Measurements from ENCODE around the gene VMA21. TPM values are rescaled to one million over a fixed set of nuclear protein-coding genes. Genes with fewer than 3 reads are reported as not detected.
A peak's percentile ranks its signal among the peaks of the same experiment; 100 is the strongest.

The VMA21 gene
- total RNA-seq, 1 experiment from 2014 or later = 117 TPM

DNA sequence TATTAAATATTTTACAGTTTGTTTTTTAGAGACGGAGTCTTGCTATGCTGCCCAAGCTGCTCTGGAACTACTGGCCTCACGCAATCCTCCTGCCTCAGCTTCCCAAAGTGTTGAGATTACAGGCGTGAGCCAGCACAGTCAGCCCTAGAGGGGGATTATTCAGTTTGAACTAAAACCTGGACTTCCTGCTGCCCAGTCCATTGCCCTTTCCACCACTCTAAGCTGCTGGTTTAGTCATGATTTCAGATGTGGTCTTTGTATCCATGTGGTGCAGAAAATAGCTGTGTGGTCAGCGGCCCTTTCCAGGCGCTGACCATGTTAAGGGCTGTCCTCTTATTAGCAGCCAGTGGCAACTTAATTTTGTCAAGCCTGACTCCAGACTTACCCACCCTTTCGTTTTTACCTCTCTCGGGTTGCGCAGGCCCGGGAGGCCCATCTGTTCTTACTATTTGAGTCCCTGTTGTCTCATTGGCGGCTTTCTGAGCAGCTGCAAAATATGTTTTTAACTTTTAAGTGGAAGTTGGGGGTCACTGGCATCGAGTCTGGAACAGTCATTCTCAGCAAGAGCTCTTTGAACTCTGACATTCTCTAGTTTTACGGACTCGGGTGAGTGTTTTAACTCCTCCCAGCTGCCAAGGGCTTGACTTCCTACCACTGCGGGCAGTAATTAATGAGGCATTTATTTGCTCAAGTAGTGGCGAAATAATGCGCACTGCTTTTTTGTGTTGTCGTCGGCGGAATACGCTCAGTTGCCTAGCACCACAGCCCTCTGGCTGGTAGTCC lies 773 bp upstream of the VMA21 start:
- TF ChIP-seq, protein P1, sequence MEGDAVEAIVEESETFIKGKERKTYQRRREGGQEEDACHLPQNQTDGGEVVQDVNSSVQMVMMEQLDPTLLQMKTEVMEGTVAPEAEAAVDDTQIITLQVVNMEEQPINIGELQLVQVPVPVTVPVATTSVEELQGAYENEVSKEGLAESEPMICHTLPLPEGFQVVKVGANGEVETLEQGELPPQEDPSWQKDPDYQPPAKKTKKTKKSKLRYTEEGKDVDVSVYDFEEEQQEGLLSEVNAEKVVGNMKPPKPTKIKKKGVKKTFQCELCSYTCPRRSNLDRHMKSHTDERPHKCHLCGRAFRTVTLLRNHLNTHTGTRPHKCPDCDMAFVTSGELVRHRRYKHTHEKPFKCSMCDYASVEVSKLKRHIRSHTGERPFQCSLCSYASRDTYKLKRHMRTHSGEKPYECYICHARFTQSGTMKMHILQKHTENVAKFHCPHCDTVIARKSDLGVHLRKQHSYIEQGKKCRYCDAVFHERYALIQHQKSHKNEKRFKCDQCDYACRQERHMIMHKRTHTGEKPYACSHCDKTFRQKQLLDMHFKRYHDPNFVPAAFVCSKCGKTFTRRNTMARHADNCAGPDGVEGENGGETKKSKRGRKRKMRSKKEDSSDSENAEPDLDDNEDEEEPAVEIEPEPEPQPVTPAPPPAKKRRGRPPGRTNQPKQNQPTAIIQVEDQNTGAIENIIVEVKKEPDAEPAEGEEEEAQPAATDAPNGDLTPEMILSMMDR (IDR thresholded peaks at IDR 0.05) = no peak
- TF ChIP-seq, protein P2, sequence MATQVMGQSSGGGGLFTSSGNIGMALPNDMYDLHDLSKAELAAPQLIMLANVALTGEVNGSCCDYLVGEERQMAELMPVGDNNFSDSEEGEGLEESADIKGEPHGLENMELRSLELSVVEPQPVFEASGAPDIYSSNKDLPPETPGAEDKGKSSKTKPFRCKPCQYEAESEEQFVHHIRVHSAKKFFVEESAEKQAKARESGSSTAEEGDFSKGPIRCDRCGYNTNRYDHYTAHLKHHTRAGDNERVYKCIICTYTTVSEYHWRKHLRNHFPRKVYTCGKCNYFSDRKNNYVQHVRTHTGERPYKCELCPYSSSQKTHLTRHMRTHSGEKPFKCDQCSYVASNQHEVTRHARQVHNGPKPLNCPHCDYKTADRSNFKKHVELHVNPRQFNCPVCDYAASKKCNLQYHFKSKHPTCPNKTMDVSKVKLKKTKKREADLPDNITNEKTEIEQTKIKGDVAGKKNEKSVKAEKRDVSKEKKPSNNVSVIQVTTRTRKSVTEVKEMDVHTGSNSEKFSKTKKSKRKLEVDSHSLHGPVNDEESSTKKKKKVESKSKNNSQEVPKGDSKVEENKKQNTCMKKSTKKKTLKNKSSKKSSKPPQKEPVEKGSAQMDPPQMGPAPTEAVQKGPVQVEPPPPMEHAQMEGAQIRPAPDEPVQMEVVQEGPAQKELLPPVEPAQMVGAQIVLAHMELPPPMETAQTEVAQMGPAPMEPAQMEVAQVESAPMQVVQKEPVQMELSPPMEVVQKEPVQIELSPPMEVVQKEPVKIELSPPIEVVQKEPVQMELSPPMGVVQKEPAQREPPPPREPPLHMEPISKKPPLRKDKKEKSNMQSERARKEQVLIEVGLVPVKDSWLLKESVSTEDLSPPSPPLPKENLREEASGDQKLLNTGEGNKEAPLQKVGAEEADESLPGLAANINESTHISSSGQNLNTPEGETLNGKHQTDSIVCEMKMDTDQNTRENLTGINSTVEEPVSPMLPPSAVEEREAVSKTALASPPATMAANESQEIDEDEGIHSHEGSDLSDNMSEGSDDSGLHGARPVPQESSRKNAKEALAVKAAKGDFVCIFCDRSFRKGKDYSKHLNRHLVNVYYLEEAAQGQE (IDR thresholded peaks at IDR 0.05; ENCODE audit: insufficient read depth in 1 of 2, low read depth in 2 of 2, low read length in 1 of 2) = no peak
- TF ChIP-seq TCF7L2 (IDR thresholded peaks at IDR 0.05; ENCODE audit: low read depth, low read length) (no peak), POLR2AphosphoS5 (IDR thresholded peaks at IDR 0.05; ENCODE audit: low read depth, low read length) (no peak), SIN3A (IDR thresholded peaks at IDR 0.05; ENCODE audit: borderline replicate concordance, insufficient read depth, low read depth, low read length) (no peak)
- TSS peak; percentile 85 for BruUV-seq (replicated peaks)
- peak; percentile 25 for DNase-seq (ENCODE audit: low read depth, low spot score)
- peak; percentile 3 for ATAC-seq
- CTCF ChIA-PET = no interaction called here
- H3K27me3 ChIP-seq (ENCODE audit: control insufficient read depth, insufficient read depth, low read length) = no peaks in the 10 kb centered on the region
- intact Hi-C loops (cut with micrococcal nuclease; ENCODE audit: unreplicated experiment) = no loop called here
- POLR2A ChIA-PET = interaction anchor here (0.6 to 0.7 kb wide), 5 partner anchors 38 to 619 kb away, joined by 4 to 15 read pairs (median 6); no protein-coding TSS in a partner anchor
- peak overlapping the region; percentile 86 to 93 for H3K4me3 ChIP-seq (ENCODE audit: low read depth in 2 of 2, low read length in 2 of 2)
- no peaks in the 10 kb centered on the region for H3K36me3 ChIP-seq (ENCODE audit: control insufficient read depth, insufficient read depth, low read length)
- peak overlapping the region; percentile 99 for H3K27ac ChIP-seq (ENCODE audit: low read length)
- H3K4me1 ChIP-seq (ENCODE audit: control insufficient read depth, insufficient read depth, low read length) = peaks cover 33% of the 10 kb centered on the region
- H3K9me3 ChIP-seq (ENCODE audit: control insufficient read depth, insufficient read depth, low read depth, low read length) = no peaks in the 10 kb centered on the region
- in situ Hi-C loops (cut with HindIII; ENCODE audit: low pct_unique_long_range_greater_than_20kb, low sequenced_read_pairs) = no loop called here

DNA sequence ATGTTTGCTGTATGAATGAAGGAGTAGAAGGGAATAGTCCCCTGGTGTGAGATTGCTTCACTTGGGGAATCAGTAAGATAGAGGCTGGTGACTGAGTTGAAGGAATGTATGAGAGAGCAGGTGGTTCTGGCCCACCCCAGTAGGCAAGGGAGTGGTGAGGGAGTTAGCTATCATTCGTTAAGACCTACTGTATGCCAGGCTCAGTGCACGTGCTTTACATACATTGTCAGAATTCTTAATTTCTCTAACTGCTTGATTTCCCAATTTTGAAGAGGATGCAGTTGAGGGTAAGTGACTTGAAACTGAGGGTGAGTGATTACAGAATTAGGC lies 700 bp downstream of the VMA21 start:
- peak; percentile 4; the same call in 1 of the 2 replicates for ATAC-seq
- ChIA-PET CTCF (interaction anchor here (0.7 kb wide), 1 partner anchor 14 kb away, joined by 6 read pairs; no protein-coding TSS in a partner anchor), POLR2A (no interaction called here)
- Histone ChIP-seq H3K27ac (ENCODE audit: low read length) (peak overlapping the region; percentile 97), H3K36me3 (ENCODE audit: control insufficient read depth, insufficient read depth, low read length) (no peaks in the 10 kb centered on the region), H3K27me3 (ENCODE audit: control insufficient read depth, insufficient read depth, low read length) (no peaks in the 10 kb centered on the region), H3K4me1 (ENCODE audit: control insufficient read depth, insufficient read depth, low read length) (peaks cover 44% of the 10 kb centered on the region), H3K9me3 (ENCODE audit: control insufficient read depth, insufficient read depth, low read depth, low read length) (no peaks in the 10 kb centered on the region), H3K4me3 (ENCODE audit: low read depth in 2 of 2, low read length in 2 of 2) (peak overlapping the region; percentile 93 to 100)
- TF ChIP-seq POLR2AphosphoS5 (IDR thresholded peaks at IDR 0.05; ENCODE audit: low read depth, low read length) (no peak), SIN3A (IDR thresholded peaks at IDR 0.05; ENCODE audit: borderline replicate concordance, insufficient read depth, low read depth, low read length) (no peak), TCF7L2 (IDR thresholded peaks at IDR 0.05; ENCODE audit: low read depth, low read length) (no peak)
- TF ChIP-seq, protein P2 (IDR thresholded peaks at IDR 0.05; ENCODE audit: insufficient read depth in 1 of 2, low read depth in 2 of 2, low read length in 1 of 2) = no peak
- TF ChIP-seq, protein P1 (IDR thresholded peaks at IDR 0.05) = no peak
- no peak for DNase-seq (ENCODE audit: low read depth, low spot score)
- no TSS peak for BruUV-seq (replicated peaks)
- intact Hi-C loops (cut with micrococcal nuclease; ENCODE audit: unreplicated experiment) (no loop called here), in situ Hi-C loops (cut with HindIII; ENCODE audit: low pct_unique_long_range_greater_than_20kb, low sequenced_read_pairs) (no loop called here)

All from Panc1 (cell line).